PC-3 (cell line): ENCODE results near the gene WNT1. TPM values are rescaled to one million over a fixed set of nuclear protein-coding genes. Genes with fewer than 3 reads are reported as not detected.

Experiments
- ATAC-seq: fragments of 200-7000 bp; cut with Tn5 transposase; 2 replicates; pipeline ENCODE4 v1.9.1; 2020; ENCODE audit warnings: mild to moderate bottlenecking, moderate library complexity
- BruUV-seq: library from RNA; stranded (reverse); fragments of 400-500 nt; replicated peaks from 2 replicates; lab custom pipeline; 2021; lab: Mats Ljungman, UMichigan
- CTCF ChIA-PET: fragments of 300-600 bp; sonication (Branson Sonifier 250); formaldehyde crosslinking; loops from one replicate; lab custom pipeline; 2022; ENCODE audit warnings: antibody characterized with exemption; lab: Charles Lee
- POLR2A ChIA-PET: fragments of 300-600 bp; sonication (Branson Sonifier 250); formaldehyde crosslinking; loops from one replicate; lab custom pipeline; 2022; ENCODE audit warnings: antibody characterized with exemption; ENCODE audit not compliant: unreplicated experiment; lab: Charles Lee
- DNase-seq: peaks from one replicate; pipeline ENCODE4 v3.0.0-alpha.2; 2015
- H2AFZ ChIP-seq: fragments of 300-600 bp; sonication (generic); 2 replicates; pipeline ENCODE4 v1.6.0; 2016; ENCODE audit warnings: antibody characterized with exemption, low read length
- H3F3A ChIP-seq: fragments of 300-600 bp; sonication (generic); one replicate; pipeline ENCODE4 v1.6.0; 2017; ENCODE audit warnings: antibody characterized with exemption, low read length, control low read depth, mild to moderate bottlenecking; ENCODE audit not compliant: unreplicated experiment
- H3K27ac ChIP-seq: fragments of 300-600 bp; sonication (generic); 2 replicates; pipeline ENCODE4 v1.5.1; 2016; ENCODE audit warnings: mild to moderate bottlenecking, low read length
- H3K27me3 ChIP-seq: fragments of 300-600 bp; sonication (generic); 2 replicates; pipeline ENCODE4 v1.6.1; 2016; ENCODE audit warnings: low read length, mixed read lengths
- H3K36me3 ChIP-seq: fragments of 300-600 bp; sonication (generic); 2 replicates; pipeline ENCODE4 v1.6.1; 2016; ENCODE audit warnings: low read depth, mixed run types, low read length, mixed read lengths
- H3K4me1 ChIP-seq: fragments of 300-600 bp; sonication (generic); 2 replicates; pipeline ENCODE4 v1.5.1; 2016; ENCODE audit warnings: low read length; ENCODE audit not compliant: insufficient read depth
- H3K4me2 ChIP-seq: fragments of 300-600 bp; sonication (generic); 2 replicates; pipeline ENCODE4 v1.6.0; 2016; ENCODE audit warnings: low read length
- H3K4me3 ChIP-seq: fragments of 300-600 bp; sonication (generic); 2 replicates; pipeline ENCODE4 v1.5.1; 2016; ENCODE audit warnings: mild to moderate bottlenecking, low read length, mixed read lengths
- H3K79me2 ChIP-seq: fragments of 300-600 bp; sonication (generic); 2 replicates; pipeline ENCODE4 v1.6.1; 2017; ENCODE audit warnings: low read length, mixed read lengths
- H3K9ac ChIP-seq: fragments of 300-600 bp; sonication (generic); 2 replicates; pipeline ENCODE4 v1.6.0; 2016; ENCODE audit warnings: mild to moderate bottlenecking, low read length
- H3K9me2 ChIP-seq: fragments of 300-600 bp; sonication (generic); replicated peaks from 2 replicates; pipeline ENCODE4 v1.6.1; 2016; ENCODE audit warnings: mixed run types, low read length, mixed read lengths
- H3K9me3 ChIP-seq: fragments of 300-600 bp; sonication (generic); 2 replicates; pipeline ENCODE4 v1.6.1; 2016; ENCODE audit warnings: low read length, mixed read lengths
- H4K20me1 ChIP-seq: fragments of 300-600 bp; sonication (generic); 2 replicates; pipeline ENCODE4 v1.6.1; 2016; ENCODE audit warnings: low read length, mixed read lengths
- CTCF ChIP-seq: fragments of 300-600 bp; sonication (generic); conservative IDR thresholded peaks from 2 replicates; pipeline ENCODE4 v1.5.1; 2017; ENCODE audit warnings: antibody characterized with exemption, low read depth, mild to moderate bottlenecking, low read length
- EZH2 ChIP-seq: fragments of 300-600 bp; sonication (generic); IDR thresholded peaks from one replicate; pipeline ENCODE4 v1.6.1; 2017; ENCODE audit warnings: antibody characterized with exemption, mild to moderate bottlenecking, low read length; ENCODE audit not compliant: unreplicated experiment
- EZH2phosphoT487 ChIP-seq: fragments of 300-600 bp; sonication (generic); IDR thresholded peaks from 2 replicates; pipeline ENCODE4 v1.6.1; 2018; ENCODE audit warnings: mild to moderate bottlenecking, antibody characterized with exemption, low read length, borderline replicate concordance
- intact Hi-C: fragments of 100-400 bp; cut with micrococcal nuclease; formaldehyde crosslinking; loops from 2 replicates; pipeline ENCODE4 v1.9.0; 2023
- total RNA-seq: library from RNA; depleted of rRNA; stranded (reverse); fragments of >200 nt; gene quantifications from 2 replicates; pipeline ENCODE4 v1.2.3, GENCODE V29; 2014

WNT1 gene
- total RNA-seq, 1 experiment from 2014 or later, result not detected

DNA sequence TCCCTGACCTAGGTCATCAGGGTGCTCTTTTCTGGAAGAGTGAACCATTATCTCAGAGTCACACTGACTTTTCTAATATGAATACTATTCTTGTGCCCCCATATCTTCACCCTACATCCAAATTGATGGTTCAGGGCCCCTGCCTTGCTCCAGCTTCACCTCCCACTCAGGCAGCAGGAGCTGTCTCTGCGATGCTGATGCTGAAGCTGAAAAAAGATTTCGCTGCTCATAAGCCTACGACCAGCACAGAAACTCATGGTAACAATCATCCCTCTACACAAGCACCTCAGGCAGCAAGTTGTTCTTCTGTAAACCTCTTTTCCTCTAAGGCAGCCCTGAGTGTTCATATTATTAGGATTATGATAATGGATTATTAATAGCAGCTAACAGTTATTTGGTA is 24.1 kb upstream of the WNT1 start:
- TF ChIP-seq EZH2, result no peak
- Histone ChIP-seq H3K4me3 (no peak overlapping the region), H3K9ac (no peak overlapping the region), H4K20me1 (peaks cover 41% of the 10 kb centered on the region), H3K9me3 (no peaks in the 10 kb centered on the region), H2AFZ (no peak overlapping the region), H3F3A (no peaks in the 10 kb centered on the region), H3K4me1 (peaks cover 12% of the 10 kb centered on the region), H3K4me2 (no peak overlapping the region), H3K36me3 (peaks cover 33% of the 10 kb centered on the region; the same call in 1 of the 2 replicates), H3K27me3 (no peaks in the 10 kb centered on the region), H3K9me2 (no peaks in the 10 kb centered on the region), H3K27ac (no peak overlapping the region), H3K79me2 (peaks cover 80% of the 10 kb centered on the region)
- BruUV-seq, result no TSS peak
- ATAC-seq, result no peak
- CTCF ChIA-PET, result no interaction called here
- no peak for DNase-seq
- POLR2A ChIA-PET, result no interaction called here
- intact Hi-C loops, result no loop called here

DNA sequence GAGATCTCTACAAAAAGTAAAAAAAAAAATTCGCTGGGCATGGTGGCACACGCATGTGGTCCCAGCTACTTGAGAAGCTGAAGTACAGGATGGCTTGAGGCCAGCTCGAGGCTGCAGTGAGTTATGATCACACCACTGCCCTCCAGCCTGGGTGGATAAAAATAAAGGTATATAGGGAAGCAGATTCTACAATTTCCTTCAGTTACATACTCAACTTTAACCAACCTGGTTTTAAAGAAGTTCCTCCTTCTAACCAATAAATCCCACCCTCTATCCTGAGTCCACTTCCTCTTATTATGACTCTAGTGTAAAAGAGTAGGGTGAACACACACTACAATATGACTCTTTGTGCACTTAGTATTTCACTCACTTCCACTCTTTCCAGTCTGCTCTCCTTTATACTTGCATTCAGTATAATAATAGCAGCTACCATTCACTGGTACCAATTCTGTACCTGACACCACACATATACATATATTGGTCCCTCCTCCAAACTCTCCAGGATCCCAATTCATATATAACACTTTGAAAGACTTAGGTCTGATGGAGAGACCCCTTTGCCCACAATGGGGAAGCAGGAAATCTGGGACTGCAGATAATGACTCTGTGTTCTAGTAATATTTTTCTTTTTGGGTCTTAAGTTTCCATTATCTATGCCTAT is 23.2 kb upstream of the WNT1 start:
- DNase-seq (no peak), ATAC-seq (no peak)
- ChIA-PET POLR2A (no interaction called here), CTCF (no interaction called here)
- H3K9me3 ChIP-seq, result no peaks in the 10 kb centered on the region
- TF ChIP-seq EZH2phosphoT487, result no peak
- no peak for TF ChIP-seq EZH2
- no peak for TF ChIP-seq CTCF
- no TSS peak for BruUV-seq
- intact Hi-C loops, result no loop called here
- no peaks in the 10 kb centered on the region for H3K27me3 ChIP-seq
- H3K9me2 ChIP-seq, result no peaks in the 10 kb centered on the region
- no peak overlapping the region for H3K9ac ChIP-seq
- H3K36me3 ChIP-seq, result peaks cover 33% of the 10 kb centered on the region; the same call in 1 of the 2 replicates
- no peak overlapping the region for H2AFZ ChIP-seq
- no peaks in the 10 kb centered on the region for H3F3A ChIP-seq
- peak overlapping the region; percentile 96 for H3K4me3 ChIP-seq
- peak overlapping the region; percentile 88 for H3K4me2 ChIP-seq
- H4K20me1 ChIP-seq, result peaks cover 41% of the 10 kb centered on the region
- H3K4me1 ChIP-seq, result peaks cover 12% of the 10 kb centered on the region
- H3K27ac ChIP-seq, result no peak overlapping the region
- H3K79me2 ChIP-seq, result peaks cover 71% of the 10 kb centered on the region

DNA sequence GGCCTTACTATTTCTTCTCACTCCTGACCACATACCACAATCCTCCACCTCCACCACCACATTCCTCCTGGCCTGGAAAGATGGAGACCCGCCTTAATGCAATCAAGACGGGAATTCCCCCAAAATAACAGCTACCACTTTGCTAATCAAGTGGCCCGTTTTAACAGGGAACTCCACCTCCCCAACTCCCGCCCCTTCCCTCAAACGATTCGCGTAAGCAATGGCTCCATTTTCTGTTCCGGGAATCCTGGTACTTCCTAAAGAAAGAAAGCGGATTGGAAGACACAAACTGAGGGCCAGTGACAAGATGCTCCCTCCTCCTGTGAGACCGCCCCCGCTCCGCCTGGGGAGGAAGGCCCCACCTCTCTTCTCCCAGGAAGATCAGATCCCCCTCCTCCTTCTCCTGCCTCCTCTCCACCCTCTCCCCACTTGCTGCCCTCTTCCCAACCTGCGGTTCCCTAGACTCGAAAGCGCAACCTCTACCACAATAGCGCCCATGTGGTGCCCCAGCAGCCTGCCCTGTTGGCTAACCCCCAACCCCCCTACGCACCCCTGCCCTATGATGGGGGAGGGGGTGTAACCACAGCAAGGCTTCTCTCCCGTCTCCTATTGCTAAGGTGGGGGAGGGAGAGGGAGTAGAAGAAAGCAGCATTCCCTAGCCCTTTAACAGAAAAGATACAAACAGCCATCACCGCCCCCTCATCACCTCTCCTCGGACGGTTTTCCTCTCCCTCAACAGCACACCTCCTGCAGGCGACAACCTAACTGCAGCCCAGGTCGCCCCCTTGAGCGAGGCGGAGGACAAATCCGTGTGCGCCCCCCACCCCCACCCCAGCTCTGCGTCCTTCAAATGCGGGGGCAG is 21.6 kb upstream of the WNT1 start:
- intact Hi-C loops, result no loop called here
- no peaks in the 10 kb centered on the region for H3K27me3 ChIP-seq
- POLR2A ChIA-PET, result interaction anchor here (0.6 kb wide), 2 partner anchors 62 to 142 kb away, joined by 4 to 10 read pairs; no protein-coding TSS in a partner anchor
- H3K4me3 ChIP-seq, result peak overlapping the region; percentile 96
- peak overlapping the region; percentile 91 for H2AFZ ChIP-seq
- CTCF ChIA-PET, result interaction anchor here (0.6 kb wide), 1 partner anchor 23 kb away, joined by 3 read pairs; no protein-coding TSS in a partner anchor
- TF ChIP-seq EZH2phosphoT487 (no peak), EZH2 (no peak), CTCF (no peak)
- ATAC-seq (peak; percentile 72), DNase-seq (peak; percentile 95)
- peak overlapping the region; percentile 61 for H3K27ac ChIP-seq
- peak overlapping the region; percentile 89 for H3K9ac ChIP-seq
- H3K9me3 ChIP-seq, result no peaks in the 10 kb centered on the region
- TSS peak; percentile 68 for BruUV-seq
- H3K9me2 ChIP-seq, result no peaks in the 10 kb centered on the region
- H4K20me1 ChIP-seq, result peaks cover 41% of the 10 kb centered on the region
- peaks cover 56% of the 10 kb centered on the region for H3K79me2 ChIP-seq
- H3F3A ChIP-seq, result no peaks in the 10 kb centered on the region
- H3K4me2 ChIP-seq, result peak overlapping the region; percentile 88
- H3K36me3 ChIP-seq, result peaks cover 33% of the 10 kb centered on the region; the same call in 1 of the 2 replicates
- H3K4me1 ChIP-seq, result peaks cover 20% of the 10 kb centered on the region
